Endothelial cell of umbilical vein (primary cell): ENCODE results near the gene RYR2. TPM values are rescaled to one million over a fixed set of nuclear protein-coding genes. Genes with fewer than 3 reads are reported as not detected.

ENCODE experiments used
- BruUV-seq: library from RNA; stranded (reverse); fragments of 400-500 nt; replicated peaks from 2 replicates; lab custom pipeline; 2021; lab: Mats Ljungman, UMichigan
- CTCF ChIA-PET: fragments of 300-600, 350-600 bp; sonication (Branson Sonifier 250); formaldehyde crosslinking; loops from one replicate; lab custom pipeline; 2021; ENCODE audit warnings: antibody characterized with exemption, inconsistent platforms; lab: Charles Lee
- POLR2A ChIA-PET: fragments of 300-600, 350-600 bp; sonication (Branson Sonifier 250); formaldehyde crosslinking; loops from one replicate; lab custom pipeline; 2021; ENCODE audit warnings: antibody characterized with exemption, inconsistent platforms; lab: Charles Lee
- DNase-seq: peaks from one replicate; pipeline ENCODE4 v3.0.0-alpha.2; 2011; ENCODE audit warnings: low read depth, low spot score
- FAIRE-seq: peaks from 2 replicates; lab custom pipeline; 2011; peaks lifted over from hg19 to GRCh38; lab: Jason Lieb, UNC
- H2AFZ ChIP-seq: 2 replicates; pipeline ENCODE4 v1.6.0; 2012; ENCODE audit warnings: low read depth, low read length, control low read depth, inconsistent platforms
- H3K27ac ChIP-seq: 2 replicates; pipeline ENCODE4 v1.5.1; 2011; ENCODE audit warnings: low read depth, mild to moderate bottlenecking, control low read depth, low read length, moderate library complexity; ENCODE audit not compliant: insufficient read depth
- H3K27me3 ChIP-seq, 2 experiments: 2 replicates each; pipeline versions ENCODE4 v1.6.0 to v1.6.1; 2011; ENCODE audit warnings: low read length in 2 of 2, mixed read lengths in 1 of 2; ENCODE audit not compliant: control insufficient read depth in 2 of 2, insufficient read depth in 2 of 2
- H3K36me3 ChIP-seq, 2 experiments: 2 replicates in 1 of 2; 3 replicates in 1 of 2; pipeline ENCODE4 v1.5.1; 2011; ENCODE audit warnings: low read length in 2 of 2, mild to moderate bottlenecking in 1 of 2, moderate library complexity in 1 of 2; ENCODE audit not compliant: control insufficient read depth in 2 of 2, insufficient read depth in 2 of 2; ENCODE audit errors: extremely low read depth in 1 of 2
- H3K4me1 ChIP-seq: 3 replicates; pipeline ENCODE4 v1.5.1; 2011; ENCODE audit warnings: mild to moderate bottlenecking, low read length; ENCODE audit not compliant: control insufficient read depth, insufficient read depth; ENCODE audit errors: extremely low read depth
- H3K4me2 ChIP-seq: 2 replicates; pipeline ENCODE4 v1.6.1; 2011; ENCODE audit warnings: low read length, control low read depth, mixed read lengths; ENCODE audit not compliant: insufficient read depth
- H3K4me3 ChIP-seq, 3 experiments: fragments of 200-600 bp in 1 of 3; sonication (generic), shearing (Covaris generic) in 1 of 3; replicated peaks in 1 of 3; 2 replicates each; pipeline ENCODE4 v1.5.1; 2011 to 2016; ENCODE audit warnings: control low read depth in 3 of 3, low read length in 3 of 3, mild to moderate bottlenecking in 2 of 3, inconsistent platforms in 1 of 3, low read depth in 1 of 3, moderate library complexity in 1 of 3; ENCODE audit not compliant: insufficient read depth in 1 of 3
- H3K79me2 ChIP-seq: 2 replicates; pipeline ENCODE4 v1.6.0; 2012; ENCODE audit warnings: low read length, inconsistent platforms; ENCODE audit not compliant: control insufficient read depth, insufficient read depth
- H3K9ac ChIP-seq: replicated peaks from 2 replicates; pipeline ENCODE3; 2011; ENCODE audit warnings: low read length, control low read depth; ENCODE audit not compliant: insufficient read depth; ENCODE audit errors: extremely low read depth
- H3K9me1 ChIP-seq: replicated peaks from 3 replicates; pipeline ENCODE4 v1.6.0; 2011; ENCODE audit warnings: mild to moderate bottlenecking, low read length; ENCODE audit not compliant: control insufficient read depth, insufficient read depth; ENCODE audit errors: extremely low read depth
- H3K9me3 ChIP-seq: replicated peaks from 2 replicates; pipeline ENCODE4 v1.5.1; 2012; ENCODE audit warnings: low read length, inconsistent platforms; ENCODE audit not compliant: control insufficient read depth, insufficient read depth
- H4K20me1 ChIP-seq: replicated peaks from 2 replicates; pipeline ENCODE3; 2011; ENCODE audit warnings: mild to moderate bottlenecking, low read length; ENCODE audit not compliant: control insufficient read depth, insufficient read depth; ENCODE audit errors: extremely low read depth
- EZH2 ChIP-seq: IDR thresholded peaks from 2 replicates; pipeline ENCODE4 v1.6.1; 2012; ENCODE audit warnings: borderline replicate concordance, low read depth, mild to moderate bottlenecking, moderate library complexity, low read length, inconsistent platforms; ENCODE audit not compliant: severe bottlenecking
- FOS ChIP-seq: IDR thresholded peaks from 2 replicates; pipeline ENCODE4 v1.6.1; 2011; ENCODE audit warnings: mild to moderate bottlenecking, low read length, moderate library complexity, borderline replicate concordance; ENCODE audit not compliant: insufficient read depth
- GATA2 ChIP-seq: IDR thresholded peaks from 2 replicates; pipeline ENCODE4 v1.7.0; 2011; ENCODE audit warnings: low read depth, mild to moderate bottlenecking, moderate library complexity, mixed read lengths, low read length; ENCODE audit not compliant: insufficient read length, insufficient read depth
- JUN ChIP-seq: IDR thresholded peaks from 2 replicates; pipeline ENCODE4 v1.6.1; 2011; ENCODE audit warnings: borderline replicate concordance, low read depth; ENCODE audit not compliant: insufficient read length, insufficient read depth
- MYC ChIP-seq: IDR thresholded peaks from one replicate; pipeline ENCODE4 v1.6.1; 2011; ENCODE audit warnings: mild to moderate bottlenecking, low read depth, low read length
- POLR2A ChIP-seq: IDR thresholded peaks from 2 replicates; pipeline ENCODE4 v1.6.1; 2012; ENCODE audit warnings: low read depth, mild to moderate bottlenecking, control low read depth, low read length
- POLR2AphosphoS5 ChIP-seq: IDR thresholded peaks from 2 replicates; pipeline ENCODE4 v1.6.1; 2012; ENCODE audit warnings: low read depth, mild to moderate bottlenecking, control low read depth, low read length, moderate library complexity; ENCODE audit not compliant: insufficient read depth
- dilution Hi-C: fragments of 300-500 bp; cut with MboI; formaldehyde crosslinking; loops from one replicate; pipeline ENCODE4 v1.15.0; 2019; ENCODE audit warnings: low sequenced_read_pairs; ENCODE audit not compliant: extremely low pct_ligation_motif_present
- intact Hi-C: fragments of 100-400 bp; cut with micrococcal nuclease; formaldehyde crosslinking; loops from one replicate; pipeline ENCODE4 v1.10.0; 2022
- polyA plus RNA-seq, 4 experiments: library from polyadenylated mRNA; depleted of rRNA in 3 of 4; stranded (reverse) in 3 of 4; unstranded in 1 of 4; fragments of >200 nt; gene quantifications; 2 replicates each; pipeline versions ENCODE4 v1.2.1 to v1.2.3, GENCODE V29; 2011 to 2012; ENCODE audit warnings: missing spikeins in 1 of 4
- total RNA-seq: library from RNA; stranded (reverse); gene quantifications from 2 replicates; pipeline ENCODE4 v1.2.3, GENCODE V29; 2021
- TF ChIP-seq, protein P1 (sequence below): IDR thresholded peaks from 2 replicates; pipeline ENCODE4 v1.6.1; 2011; ENCODE audit not compliant: insufficient read depth, insufficient read length
- TF ChIP-seq, protein P2 (sequence below), 2 donors: IDR thresholded peaks; 1 replicate in 1 of 2; 2 replicates in 1 of 2; pipeline ENCODE4 v1.5.1; 2011; ENCODE audit warnings: low read length in 2 of 2, mild to moderate bottlenecking in 2 of 2, moderate library complexity in 2 of 2, control low read depth in 1 of 2, inconsistent platforms in 1 of 2, low read depth in 1 of 2; ENCODE audit not compliant: insufficient read depth in 1 of 2; ENCODE audit errors: extremely low read depth in 1 of 2

RYR2 gene
- total and polyA plus RNA-seq, 2 donors (not counting 3 experiments of a cell fraction or from before 2014, with no cell fraction given): not detected

DNA sequence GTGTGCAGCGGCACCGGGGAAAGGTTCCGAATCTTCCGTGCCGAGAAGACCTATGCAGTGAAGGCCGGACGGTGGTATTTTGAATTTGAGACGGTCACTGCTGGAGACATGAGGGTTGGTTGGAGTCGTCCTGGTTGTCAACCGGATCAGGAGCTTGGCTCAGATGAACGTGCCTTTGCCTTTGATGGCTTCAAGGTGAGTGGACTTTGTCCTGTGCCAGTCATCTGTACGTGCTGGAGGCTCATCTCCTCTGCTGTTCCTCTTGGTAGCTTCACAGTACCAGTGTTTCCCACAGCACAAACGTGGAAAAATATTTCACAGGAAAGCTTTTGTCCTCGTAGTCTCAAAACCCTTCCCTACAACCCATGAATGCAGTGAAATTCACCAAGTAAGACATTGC lies 524.6 kb downstream of the RYR2 start:
- POLR2A ChIA-PET: no interaction called here
- DNase-seq (no peak), FAIRE-seq (no peak)
- H4K20me1 ChIP-seq: no peaks in the 10 kb centered on the region
- H2AFZ ChIP-seq: no peak overlapping the region
- H3K4me1 ChIP-seq: no peaks in the 10 kb centered on the region
- H3K79me2 ChIP-seq: no peaks in the 10 kb centered on the region
- no peak overlapping the region for H3K9ac ChIP-seq
- dilution Hi-C loops (no loop called here), intact Hi-C loops (no loop called here)
- H3K9me3 ChIP-seq: no peaks in the 10 kb centered on the region
- H3K36me3 ChIP-seq: no peaks in the 10 kb centered on the region
- H3K27me3 ChIP-seq: no peaks in the 10 kb centered on the region
- no peaks in the 10 kb centered on the region for H3K9me1 ChIP-seq
- CTCF ChIA-PET: no interaction called here
- BruUV-seq: no TSS peak
- H3K4me2 ChIP-seq: no peak overlapping the region
- no peak overlapping the region for H3K4me3 ChIP-seq
- TF ChIP-seq GATA2 (no peak), POLR2AphosphoS5 (no peak), FOS (no peak), JUN (no peak), POLR2A (no peak), MYC (no peak), EZH2 (no peak)
- TF ChIP-seq, protein P1, sequence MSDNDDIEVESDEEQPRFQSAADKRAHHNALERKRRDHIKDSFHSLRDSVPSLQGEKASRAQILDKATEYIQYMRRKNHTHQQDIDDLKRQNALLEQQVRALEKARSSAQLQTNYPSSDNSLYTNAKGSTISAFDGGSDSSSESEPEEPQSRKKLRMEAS: no peak
- TF ChIP-seq, protein P2, sequence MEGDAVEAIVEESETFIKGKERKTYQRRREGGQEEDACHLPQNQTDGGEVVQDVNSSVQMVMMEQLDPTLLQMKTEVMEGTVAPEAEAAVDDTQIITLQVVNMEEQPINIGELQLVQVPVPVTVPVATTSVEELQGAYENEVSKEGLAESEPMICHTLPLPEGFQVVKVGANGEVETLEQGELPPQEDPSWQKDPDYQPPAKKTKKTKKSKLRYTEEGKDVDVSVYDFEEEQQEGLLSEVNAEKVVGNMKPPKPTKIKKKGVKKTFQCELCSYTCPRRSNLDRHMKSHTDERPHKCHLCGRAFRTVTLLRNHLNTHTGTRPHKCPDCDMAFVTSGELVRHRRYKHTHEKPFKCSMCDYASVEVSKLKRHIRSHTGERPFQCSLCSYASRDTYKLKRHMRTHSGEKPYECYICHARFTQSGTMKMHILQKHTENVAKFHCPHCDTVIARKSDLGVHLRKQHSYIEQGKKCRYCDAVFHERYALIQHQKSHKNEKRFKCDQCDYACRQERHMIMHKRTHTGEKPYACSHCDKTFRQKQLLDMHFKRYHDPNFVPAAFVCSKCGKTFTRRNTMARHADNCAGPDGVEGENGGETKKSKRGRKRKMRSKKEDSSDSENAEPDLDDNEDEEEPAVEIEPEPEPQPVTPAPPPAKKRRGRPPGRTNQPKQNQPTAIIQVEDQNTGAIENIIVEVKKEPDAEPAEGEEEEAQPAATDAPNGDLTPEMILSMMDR (IDR thresholded peaks at IDR 0.05; ENCODE audit: extremely low read depth in 1 of 2, insufficient read depth in 1 of 2, low read depth in 1 of 2, low read length in 2 of 2): no peak
- no peak overlapping the region for H3K27ac ChIP-seq
